Right cardiac atrium (tissue), 5 donors: Measurements from ENCODE around the gene SSTR1. TPM values are rescaled to one million over a fixed set of nuclear protein-coding genes. Genes with fewer than 3 reads are reported as not detected.

Experiments
- ATAC-seq, 2 donors: fragments of 200-7000 bp; cut with Tn5 transposase; one replicate each; pipeline versions ENCODE4 v1.8.0 to v1.9.1; 2020; ENCODE audit warnings: moderate library complexity in 2 of 2, mild to moderate bottlenecking in 1 of 2
- DNase-seq, 3 donors: peaks; one replicate each; pipeline ENCODE4 v3.0.0-alpha.2; 2020
- H3K27ac ChIP-seq: one replicate; pipeline ENCODE4 v1.5.1; 2013; ENCODE audit warnings: mild to moderate bottlenecking, low read length, control low read depth, moderate library complexity
- H3K27me3 ChIP-seq: one replicate; pipeline ENCODE4 v1.6.1; 2013; ENCODE audit not compliant: control insufficient read depth, insufficient read depth
- H3K4me1 ChIP-seq: one replicate; pipeline ENCODE4 v1.6.1; 2013; ENCODE audit warnings: low read length; ENCODE audit not compliant: control insufficient read depth, insufficient read depth
- H3K4me3 ChIP-seq: one replicate; pipeline ENCODE4 v1.5.1; 2013; ENCODE audit warnings: low read length, control low read depth
- H3K9me3 ChIP-seq: one replicate; pipeline ENCODE4 v1.6.1; 2013; ENCODE audit warnings: low read length; ENCODE audit not compliant: control insufficient read depth
- WGBS: extraction: QIAGEN DNeasy Blood & Tissue Kit; methylation state at CpG from one replicate; pipeline ENCODE4 v1.1.7; 2013; 5-methylcytosine and 5-hydroxymethylcytosine counted together
- intact Hi-C, 4 donors: fragments of 100-400 bp; cut with DNase I; formaldehyde crosslinking; loops; one replicate each; pipeline versions ENCODE4 v1.11.0 to v1.14.0; 2022 to 2023
- long read RNA-seq, 4 donors: library from polyadenylated mRNA; unstranded; transcript quantifications; one replicate each; pipeline ENCODE4 v2.0.0, GENCODE V29; 2020 to 2021
- polyA plus RNA-seq: library from polyadenylated mRNA; stranded (reverse); fragments of 200-250 nt; gene quantifications from one replicate; pipeline ENCODE4 v1.2.3, GENCODE V29; 2013
- total RNA-seq, 4 donors: library from RNA; stranded (reverse); fragmentation: NEBNext Ultra II Directional; extraction: Animal tissue kit (Norgen Biotek cat#: 25700); gene quantifications; one replicate each; pipeline ENCODE4 v1.2.1, GENCODE V29; 2021
- donor health status: healthy with polysubstance abuse.
- donor health status: DM: no; HTN: yes; CAD: no.
- donor health status: DM: no; HTN: no; CAD: no.
- donor health status: DM: no; HTN: yes; CAD: no; lungs with severe emphysema.
- donor health status: DM: yes; HTN: yes; CAD: no.

Gene SSTR1
- total RNA-seq (1 to 10 TPM in 1 of 4 donors, under 1 TPM in 3; 0.59 to 1.5 (median 0.78) TPM), polyA plus RNA-seq (0.48 TPM)
- long read RNA-seq, donor 1, partial matches to known transcripts: 0 of 2 reads
- long read RNA-seq, donor 1, other reads (novel, unspliced or antisense): 2 of 2 reads
- long read RNA-seq, donor 2: 0 reads
- long read RNA-seq, donor 3, partial matches to known transcripts: 0 of 1 reads
- long read RNA-seq, donor 3, other reads (novel, unspliced or antisense): 1 of 1 reads
- long read RNA-seq, donor 4: 0 reads

GRCh38 chr14:38207736-38208617, at the start of gene SSTR1:
Gene SSTR1 (plus strand): TSS chr14:38207904. CDS start chr14:38209390, 1,486 bp downstream.
- ATAC-seq: peak; percentile 15 to 36
- whole genome bisulfite sequencing: under 1% methylated on average over 49 of the region's 49 CpGs
- peaks cover 2% of the 10 kb centered on the region for H3K9me3 ChIP-seq
- intact Hi-C loops: no loop called here
- H3K4me1 ChIP-seq: peaks cover 3% of the 10 kb centered on the region
- H3K27ac ChIP-seq: no peak within 1 kb of the TSS
- peak within 1 kb of the TSS; percentile 33 for H3K4me3 ChIP-seq
- DNase-seq: peak in 2 of 3 donors; percentile 26 to 42
- H3K27me3 ChIP-seq: no peaks in the 10 kb centered on the region

- ATAC-seq: no peak
- Histone ChIP-seq H3K9me3 (no peaks in the 10 kb centered on the region), H3K4me3 (no peak overlapping the region), H3K27ac (no peak overlapping the region), H3K27me3 (no peaks in the 10 kb centered on the region), H3K4me1 (no peaks in the 10 kb centered on the region)
- DNase-seq: no peak
- intact Hi-C loops: no loop called here
These were observed 49.2 kb upstream of the SSTR1 start for GRCh38 chr14:38158468-38158867.

- H3K9me3 ChIP-seq: no peaks in the 10 kb centered on the region
- ATAC-seq (no peak), DNase-seq (no peak)
- no peaks in the 10 kb centered on the region for H3K4me1 ChIP-seq
- H3K4me3 ChIP-seq: no peak overlapping the region
- no peak overlapping the region for H3K27ac ChIP-seq
- H3K27me3 ChIP-seq: no peaks in the 10 kb centered on the region
- intact Hi-C loops: no loop called here
- WGBS: 36% methylated on average over 2 of the region's 2 CpGs
These were observed 39.3 kb upstream of the SSTR1 start for GRCh38 chr14:38168416-38168815.

- no peaks in the 10 kb centered on the region for H3K4me1 ChIP-seq
- no peak overlapping the region for H3K4me3 ChIP-seq
- H3K9me3 ChIP-seq: no peaks in the 10 kb centered on the region
- no peak for ATAC-seq
- intact Hi-C loops: no loop called here
- 53% methylated on average over 2 of the region's 2 CpGs for WGBS
- no peaks in the 10 kb centered on the region for H3K27me3 ChIP-seq
- no peak overlapping the region for H3K27ac ChIP-seq
- DNase-seq: no peak
These were observed 36.5 kb upstream of the SSTR1 start for GRCh38 chr14:38171197-38171596.

GRCh38 chr14:38174711-38175110, 33.0 kb upstream of the SSTR1 start:
- intact Hi-C loops: no loop called here
- Histone ChIP-seq H3K27me3 (no peaks in the 10 kb centered on the region), H3K27ac (no peak overlapping the region), H3K4me3 (no peak overlapping the region), H3K4me1 (no peaks in the 10 kb centered on the region), H3K9me3 (no peaks in the 10 kb centered on the region)
- no peak for DNase-seq
- no peak for ATAC-seq
- 97% methylated on average over 2 of the region's 2 CpGs for WGBS

GRCh38 chr14:38175658-38176057, 32.0 kb upstream of the SSTR1 start:
- no peak for DNase-seq
- WGBS: 84% methylated on average over 2 of the region's 2 CpGs
- ATAC-seq: no peak
- Histone ChIP-seq H3K27ac (no peak overlapping the region), H3K9me3 (no peaks in the 10 kb centered on the region), H3K4me3 (no peak overlapping the region), H3K27me3 (no peaks in the 10 kb centered on the region), H3K4me1 (no peaks in the 10 kb centered on the region)
- intact Hi-C loops: no loop called here

- intact Hi-C loops: no loop called here
- Histone ChIP-seq H3K4me3 (no peak overlapping the region), H3K27ac (no peak overlapping the region), H3K4me1 (no peaks in the 10 kb centered on the region), H3K9me3 (no peaks in the 10 kb centered on the region), H3K27me3 (no peaks in the 10 kb centered on the region)
- ATAC-seq (no peak), DNase-seq (no peak)
- 68% methylated on average over 1 of the region's 1 CpG for WGBS
These were observed 31.3 kb upstream of the SSTR1 start for GRCh38 chr14:38176379-38176778.

GRCh38 chr14:38184132-38184531, 23.6 kb upstream of the SSTR1 start:
- no peak for DNase-seq
- no peak overlapping the region for H3K4me3 ChIP-seq
- no peaks in the 10 kb centered on the region for H3K4me1 ChIP-seq
- H3K27ac ChIP-seq: no peak overlapping the region
- no peaks in the 10 kb centered on the region for H3K9me3 ChIP-seq
- H3K27me3 ChIP-seq: no peaks in the 10 kb centered on the region
- intact Hi-C loops: no loop called here
- no peak for ATAC-seq

- no peak overlapping the region for H3K27ac ChIP-seq
- WGBS: 51% methylated on average over 1 of the region's 1 CpG
- no peak for DNase-seq
- intact Hi-C loops: no loop called here
- no peaks in the 10 kb centered on the region for H3K27me3 ChIP-seq
- ATAC-seq: no peak
- H3K4me3 ChIP-seq: no peak overlapping the region
- H3K9me3 ChIP-seq: no peaks in the 10 kb centered on the region
- no peaks in the 10 kb centered on the region for H3K4me1 ChIP-seq
These were observed 22.0 kb upstream of the SSTR1 start for GRCh38 chr14:38185671-38186070.

GRCh38 chr14:38186216-38186615, 21.5 kb upstream of the SSTR1 start:
- intact Hi-C loops: no loop called here
- Histone ChIP-seq H3K27ac (no peak overlapping the region), H3K27me3 (no peaks in the 10 kb centered on the region), H3K4me3 (no peak overlapping the region), H3K4me1 (no peaks in the 10 kb centered on the region), H3K9me3 (no peaks in the 10 kb centered on the region)
- ATAC-seq (no peak), DNase-seq (no peak)
- WGBS: 82% methylated on average over 1 of the region's 1 CpG

- H3K27me3 ChIP-seq: no peaks in the 10 kb centered on the region
- H3K4me3 ChIP-seq: no peak overlapping the region
- H3K9me3 ChIP-seq: no peaks in the 10 kb centered on the region
- 80% methylated on average over 2 of the region's 2 CpGs for WGBS
- intact Hi-C loops: no loop called here
- DNase-seq (no peak), ATAC-seq (no peak)
- no peaks in the 10 kb centered on the region for H3K4me1 ChIP-seq
- no peak overlapping the region for H3K27ac ChIP-seq
These were observed 20.2 kb upstream of the SSTR1 start for GRCh38 chr14:38187528-38187927.
